ENCODE data around the gene TSNAX. TPM values are rescaled to one million over a fixed set of nuclear protein-coding genes. Genes with fewer than 3 reads are reported as not detected.
"Not testable (repeated sequence)": the region's sequence is repeated elsewhere in the genome, so short reads cannot be mapped to it uniquely, and the experiment has no call there.

TSNAX gene
- total RNA-seq (2014; rRNA removed; shearing (Covaris generic)): 33.6 and 34.8 TPM in 2 replicates
- 40.5 and 46.3 TPM in 2 replicates for polyA plus RNA-seq (2015; cell fraction: cytosol; rRNA removed)
- 49.9 and 51.6 TPM in 2 replicates for polyA plus RNA-seq (2015; cell fraction: nucleus; rRNA removed)

- DNase-seq (ENCODE audit: low read depth): peak; percentile 92
These were observed at the start of gene TSNAX for GRCh38 chr1:231528172-231529029. Gene TSNAX (plus strand): TSS chr1:231528669. CDS start chr1:231528811, 142 bp downstream.

- no peak for DNase-seq (ENCODE audit: low read depth)
These were observed 49.7 kb upstream of the TSNAX start for GRCh38 chr1:231478811-231479210.

GRCh38 chr1:231480008-231480407 is 48.5 kb upstream of the TSNAX start:
- DNase-seq (ENCODE audit: low read depth): no peak

- no peak for DNase-seq (ENCODE audit: low read depth)
These were observed 47.2 kb upstream of the TSNAX start for GRCh38 chr1:231481289-231481688.

- no peak for DNase-seq (ENCODE audit: low read depth)
These were observed 43.3 kb upstream of the TSNAX start for GRCh38 chr1:231485029-231485784.

- peak; percentile 47 for DNase-seq (ENCODE audit: low read depth)
These were observed 41.5 kb upstream of the TSNAX start for GRCh38 chr1:231487019-231487418.

GRCh38 chr1:231487910-231488309 is 40.6 kb upstream of the TSNAX start:
- DNase-seq (ENCODE audit: low read depth): no peak

GRCh38 chr1:231493421-231494185 is 34.9 kb upstream of the TSNAX start:
- peak; percentile 23 for DNase-seq (ENCODE audit: low read depth)

GRCh38 chr1:231494439-231495110 is 33.9 kb upstream of the TSNAX start:
- no peak for DNase-seq (ENCODE audit: low read depth)

GRCh38 chr1:231497629-231498152 is 30.8 kb upstream of the TSNAX start:
- no peak for DNase-seq (ENCODE audit: low read depth)

- DNase-seq (ENCODE audit: low read depth): no peak
These were observed 29.2 kb upstream of the TSNAX start for GRCh38 chr1:231499148-231499763.

- no peak for DNase-seq (ENCODE audit: low read depth)
These were observed 27.8 kb upstream of the TSNAX start for GRCh38 chr1:231500666-231501065.

GRCh38 chr1:231503168-231503567 is 25.3 kb upstream of the TSNAX start:
- DNase-seq (ENCODE audit: low read depth): not testable (repeated sequence)

GRCh38 chr1:231507476-231508355 is 20.8 kb upstream of the TSNAX start:
- DNase-seq (ENCODE audit: low read depth): no peak

GRCh38 chr1:231508497-231508896 is 20.0 kb upstream of the TSNAX start:
- DNase-seq (ENCODE audit: low read depth): no peak

GRCh38 chr1:231508941-231509340 is 19.5 kb upstream of the TSNAX start:
- no peak for DNase-seq (ENCODE audit: low read depth)

- DNase-seq (ENCODE audit: low read depth): peak; percentile 77
These were observed 16.2 kb upstream of the TSNAX start for GRCh38 chr1:231512147-231512698.

- no peak for DNase-seq (ENCODE audit: low read depth)
These were observed 12.7 kb upstream of the TSNAX start for GRCh38 chr1:231515748-231516147.

GRCh38 chr1:231517076-231517475 is 11.4 kb upstream of the TSNAX start:
- no peak for DNase-seq (ENCODE audit: low read depth)
